ENCODE results near the gene ENO2. TPM values are rescaled to one million over a fixed set of nuclear protein-coding genes. Genes with fewer than 3 reads are reported as not detected.
"Not testable (repeated sequence)": the region's sequence is repeated elsewhere in the genome, so short reads cannot be mapped to it uniquely, and the experiment has no call there.

The ENO2 gene
- total RNA-seq, 1 experiment from 2014 or later: 33.5 TPM

DNA sequence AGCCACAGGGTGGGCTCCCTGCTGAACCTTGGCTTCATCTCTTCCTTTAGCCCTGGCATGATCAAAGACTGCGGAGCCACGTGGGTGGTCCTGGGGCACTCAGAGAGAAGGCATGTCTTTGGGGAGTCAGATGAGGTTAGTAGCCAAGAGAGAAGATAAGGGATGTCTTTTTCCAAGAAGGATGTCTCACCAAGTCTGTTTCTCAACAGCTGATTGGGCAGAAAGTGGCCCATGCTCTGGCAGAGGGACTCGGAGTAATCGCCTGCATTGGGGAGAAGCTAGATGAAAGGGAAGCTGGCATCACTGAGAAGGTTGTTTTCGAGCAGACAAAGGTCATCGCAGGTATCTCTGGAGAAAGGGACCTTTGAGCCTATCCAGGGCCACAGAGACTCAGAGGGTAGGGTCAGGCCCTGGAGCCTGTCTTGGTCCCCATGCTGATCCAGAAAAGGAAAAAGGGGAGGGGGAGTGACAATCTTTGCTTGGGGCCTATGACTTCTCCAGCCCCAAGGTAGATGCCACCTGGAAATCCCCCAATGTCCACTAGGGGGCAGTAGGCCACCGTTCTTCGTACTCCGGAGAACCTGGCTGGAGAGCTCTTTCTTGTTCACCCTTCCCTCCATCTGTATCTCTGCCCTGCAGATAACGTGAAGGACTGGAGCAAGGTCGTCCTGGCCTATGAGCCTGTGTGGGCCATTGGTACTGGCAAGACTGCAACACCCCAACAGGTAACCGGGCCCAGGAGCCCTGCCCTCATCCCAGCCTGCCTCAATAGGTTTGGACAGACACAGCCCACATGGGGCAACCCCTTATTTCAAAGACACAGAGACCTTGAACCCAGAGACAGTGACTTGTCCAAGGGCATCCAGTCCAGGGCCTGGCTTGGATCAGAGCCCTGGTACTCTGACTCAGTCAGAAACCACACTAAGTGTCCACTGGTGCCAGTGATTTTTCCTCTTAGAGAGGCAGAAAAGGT lies 45.0 kb upstream of the ENO2 start:
- no TSS peak for BruUV-seq (replicated peaks)
- TF ChIP-seq POLR2AphosphoS5 (IDR thresholded peaks at IDR 0.05; ENCODE audit: low read depth, low read length) (0 out of 2 replicates have a peak, but pooled peaks have one; percentile 33), CTCF (IDR thresholded peaks at IDR 0.05) (peak; percentile 85), TCF7L2 (IDR thresholded peaks at IDR 0.05; ENCODE audit: low read depth, low read length) (no peak)
- H3K4me3 ChIP-seq (ENCODE audit: low read depth in 2 of 2, low read length in 2 of 2): peak overlapping the region; percentile 61 to 92
- H3K36me3 ChIP-seq (ENCODE audit: control insufficient read depth, insufficient read depth, low read length): peaks cover 6% of the 10 kb centered on the region; the same call in 1 of the 2 replicates
- in situ Hi-C loops (cut with HindIII; ENCODE audit: low pct_unique_long_range_greater_than_20kb, low sequenced_read_pairs): no loop called here
- peaks cover 28% of the 10 kb centered on the region for H3K4me1 ChIP-seq (ENCODE audit: control insufficient read depth, insufficient read depth, low read length)
- intact Hi-C loops (cut with micrococcal nuclease; ENCODE audit: unreplicated experiment): no loop called here
- ATAC-seq (no peak), DNase-seq (ENCODE audit: low read depth, low spot score) (no peak)
- CTCF ChIA-PET: interaction anchor here (0.5 to 1.3 kb wide), 2 partner anchors 14 to 22 kb away, joined by 3 to 4 read pairs; no protein-coding TSS in a partner anchor
- no peaks in the 10 kb centered on the region for H3K27me3 ChIP-seq (ENCODE audit: control insufficient read depth, insufficient read depth, low read length)
- peak overlapping the region; percentile 72 for H3K27ac ChIP-seq (ENCODE audit: low read length)
- no peaks in the 10 kb centered on the region for H3K9me3 ChIP-seq (ENCODE audit: control insufficient read depth, insufficient read depth, low read depth, low read length)
- POLR2A ChIA-PET: interaction anchor here (0.6 to 1.3 kb wide), 2 partner anchors 65 to 445 kb away, joined by 4 to 5 read pairs; no protein-coding TSS in a partner anchor

GRCh38 chr12:6870304-6870703 lies 44.1 kb upstream of the ENO2 start:
- ATAC-seq; DNase-seq (ENCODE audit: low read depth, low spot score); in situ Hi-C loops (cut with HindIII; ENCODE audit: low pct_unique_long_range_greater_than_20kb, low sequenced_read_pairs); H3K27ac ChIP-seq (ENCODE audit: low read length); H3K36me3 ChIP-seq (ENCODE audit: control insufficient read depth, insufficient read depth, low read length); H3K4me3 ChIP-seq (ENCODE audit: low read depth in 2 of 2, low read length in 2 of 2); intact Hi-C loops (cut with micrococcal nuclease; ENCODE audit: unreplicated experiment); H3K9me3 ChIP-seq (ENCODE audit: control insufficient read depth, insufficient read depth, low read depth, low read length); H3K27me3 ChIP-seq (ENCODE audit: control insufficient read depth, insufficient read depth, low read length): not testable (repeated sequence)
- BruUV-seq (replicated peaks): TSS peak; percentile 91
- H3K4me1 ChIP-seq (ENCODE audit: control insufficient read depth, insufficient read depth, low read length): peaks cover 28% of the 10 kb centered on the region
- ChIA-PET POLR2A (interaction anchor here (0.6 to 1.3 kb wide), 2 partner anchors 59 to 64 kb away, joined by 3 to 4 read pairs; no protein-coding TSS in a partner anchor), CTCF (interaction anchor here (0.6 to 0.7 kb wide), 3 partner anchors 10 to 59 kb away, joined by 4 read pairs; no protein-coding TSS in a partner anchor)

DNA sequence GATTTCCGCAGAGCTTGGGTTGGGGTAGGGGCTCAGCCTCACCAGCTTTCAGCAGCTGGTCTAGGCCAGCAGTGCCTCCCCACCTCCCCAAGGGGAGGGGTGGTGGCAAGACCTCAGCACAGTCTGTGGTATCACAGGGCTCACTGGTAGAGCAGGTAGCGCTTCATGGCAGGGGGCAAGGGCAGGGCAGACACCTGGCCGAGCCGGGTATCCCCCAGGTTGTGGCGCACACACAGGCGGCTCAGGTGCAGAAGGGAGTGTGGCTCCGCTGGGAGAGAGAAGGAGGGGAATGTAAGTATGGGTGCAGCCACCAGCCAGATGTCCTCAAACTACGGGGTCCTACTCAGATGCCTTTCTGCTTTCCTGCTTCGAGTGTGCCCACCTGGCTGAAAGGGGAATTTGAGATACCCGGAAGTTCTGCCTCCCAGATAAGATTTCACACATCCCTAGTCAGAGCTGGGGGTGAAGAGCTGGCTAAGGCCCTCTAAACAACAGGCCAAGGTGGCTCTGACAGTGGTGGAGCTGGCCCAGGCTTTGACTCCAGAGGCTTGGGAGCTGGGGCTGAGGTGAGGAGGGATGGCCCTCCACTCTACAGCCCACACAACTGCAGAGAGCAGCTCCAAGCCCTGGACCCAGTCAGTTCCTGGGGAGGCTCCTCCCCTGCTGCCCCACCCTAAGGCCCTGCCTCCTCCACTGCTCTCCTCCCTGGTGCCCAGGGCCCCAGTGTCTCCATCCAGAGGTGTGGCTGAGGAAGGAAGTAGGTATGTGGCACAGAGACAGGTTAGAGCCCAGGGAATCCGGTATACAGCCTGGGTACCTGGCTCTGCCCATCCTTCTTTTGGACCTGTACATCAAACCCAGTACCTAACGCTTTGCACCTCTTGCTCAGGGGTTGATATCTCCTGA lies 43.1 kb upstream of the ENO2 start:
- DNase-seq (ENCODE audit: low read depth, low spot score): no peak
- intact Hi-C loops (cut with micrococcal nuclease; ENCODE audit: unreplicated experiment): no loop called here
- peak; percentile 86 for TF ChIP-seq POLR2AphosphoS5 (IDR thresholded peaks at IDR 0.05; ENCODE audit: low read depth, low read length)
- no peak for TF ChIP-seq REST (IDR thresholded peaks at IDR 0.05; ENCODE audit: insufficient read depth in 1 of 2, low read depth in 2 of 2, low read length in 1 of 2)
- H3K4me3 ChIP-seq (ENCODE audit: low read depth in 2 of 2, low read length in 2 of 2): peak overlapping the region; percentile 75 to 84
- peak overlapping the region; percentile 88 for H3K27ac ChIP-seq (ENCODE audit: low read length)
- ChIA-PET POLR2A (interaction anchor here (0.6 kb wide), 2 partner anchors 11 to 23 kb away, joined by 4 to 8 read pairs; no protein-coding TSS in a partner anchor), CTCF (interaction anchor here (1.2 kb wide), 1 partner anchor 105 kb away, joined by 5 read pairs; the partner anchor contains the start of gene PTMS)
- peaks cover 6% of the 10 kb centered on the region; the same call in 1 of the 2 replicates for H3K36me3 ChIP-seq (ENCODE audit: control insufficient read depth, insufficient read depth, low read length)
- in situ Hi-C loops (cut with HindIII; ENCODE audit: low pct_unique_long_range_greater_than_20kb, low sequenced_read_pairs): no loop called here
- H3K4me1 ChIP-seq (ENCODE audit: control insufficient read depth, insufficient read depth, low read length): peaks cover 28% of the 10 kb centered on the region
- H3K27me3 ChIP-seq (ENCODE audit: control insufficient read depth, insufficient read depth, low read length): no peaks in the 10 kb centered on the region
- ATAC-seq: peak; percentile 55
- no TSS peak for BruUV-seq (replicated peaks)
- H3K9me3 ChIP-seq (ENCODE audit: control insufficient read depth, insufficient read depth, low read depth, low read length): no peaks in the 10 kb centered on the region
